HepG2 (cell line): ENCODE results near the gene OR10G6. TPM values are rescaled to one million over a fixed set of nuclear protein-coding genes. Genes with fewer than 3 reads are reported as not detected.

Experiments used
- ATAC-seq: fragments of 200-7000 bp; cut with Tn5 transposase; 3 replicates; pipeline ENCODE4 v1.9.1; 2020; ENCODE audit warnings: mild to moderate bottlenecking, moderate library complexity
- BruUV-seq: library from RNA; stranded (reverse); fragments of 400-500 nt; replicated peaks from 2 replicates; lab custom pipeline; 2021; lab: Mats Ljungman, UMichigan
- CTCF ChIA-PET: fragments of 300-600 bp; formaldehyde crosslinking; extraction: SDS; loops from one replicate; lab custom pipeline; 2021; ENCODE audit warnings: low total read pairs, inconsistent platforms, low intra/inter-chr PET ratio; lab: Yijun Ruan, JAX
- POLR2A ChIA-PET: fragments of 350-600 bp; sonication (Branson Sonifier 250); formaldehyde crosslinking; loops from one replicate; lab custom pipeline; 2020; ENCODE audit warnings: antibody characterized with exemption, inconsistent platforms; lab: Yijun Ruan, JAX
- DNase-seq: peaks from one replicate; pipeline ENCODE4 v3.0.0-alpha.2; 2015; ENCODE audit warnings: low spot score
- FAIRE-seq: peaks from 3 replicates; lab custom pipeline; 2011; peaks lifted over from hg19 to GRCh38; lab: Jason Lieb, UNC
- H2AFZ ChIP-seq: one replicate; pipeline ENCODE4 v1.6.1; 2011; ENCODE audit warnings: low read length, inconsistent platforms
- H3K27ac ChIP-seq: fragments of 300-600 bp; 3 replicates; pipeline ENCODE4 v1.8.0; 2011; ENCODE audit warnings: mixed run types, mild to moderate bottlenecking, mixed read lengths, low read length, inconsistent platforms; ENCODE audit not compliant: insufficient read depth; ENCODE audit errors: extremely low read length
- H3K27me3 ChIP-seq, 2 experiments: fragments of 200-600 bp in 1 of 2; 2 replicates in 1 of 2; 3 replicates in 1 of 2; pipeline versions ENCODE4 v1.6.0 to v1.8.0; 2011; ENCODE audit warnings: low read length in 2 of 2, mild to moderate bottlenecking in 2 of 2, moderate library complexity in 2 of 2, inconsistent platforms in 1 of 2; ENCODE audit not compliant: insufficient read depth in 2 of 2, control insufficient read depth in 1 of 2
- H3K36me3 ChIP-seq, 2 experiments: fragments of 200-600 bp in 1 of 2; replicated peaks in 1 of 2; 2 replicates in 1 of 2; 3 replicates in 1 of 2; pipeline versions ENCODE4 v1.5.1 to v1.8.0; 2011; ENCODE audit warnings: low read length in 2 of 2, inconsistent platforms in 1 of 2; ENCODE audit not compliant: insufficient read depth in 2 of 2, control insufficient read depth in 1 of 2
- H3K4me1 ChIP-seq: 2 replicates; pipeline ENCODE4 v1.5.1; 2012; ENCODE audit warnings: low read length, inconsistent platforms; ENCODE audit not compliant: insufficient read depth
- H3K4me2 ChIP-seq: 2 replicates; pipeline ENCODE4 v1.6.0; 2011; ENCODE audit warnings: low read depth, low read length, inconsistent platforms
- H3K4me3 ChIP-seq, 3 experiments: fragments of 200-600 bp in 1 of 3; sonication (generic), shearing (Covaris generic) in 1 of 3; replicated peaks in 1 of 3; 2 replicates each; pipeline ENCODE4 v1.5.1; 2011 to 2016; ENCODE audit warnings: low read length in 3 of 3, inconsistent platforms in 2 of 3, low read depth in 2 of 3, mild to moderate bottlenecking in 2 of 3, control low read depth in 1 of 3, mixed read lengths in 1 of 3; ENCODE audit not compliant: insufficient read depth in 1 of 3
- H3K79me2 ChIP-seq: one replicate; pipeline ENCODE4 v1.6.1; 2011; ENCODE audit warnings: low read length, inconsistent platforms; ENCODE audit not compliant: insufficient read depth
- H3K9ac ChIP-seq: 2 replicates; pipeline ENCODE4 v1.6.0; 2011; ENCODE audit warnings: mild to moderate bottlenecking, low read depth, low read length, inconsistent platforms; ENCODE audit not compliant: insufficient read depth
- H3K9me3 ChIP-seq: 2 replicates; pipeline ENCODE4 v1.5.1; 2012; ENCODE audit warnings: mild to moderate bottlenecking, low read length
- H4K20me1 ChIP-seq: 2 replicates; pipeline ENCODE4 v1.6.0; 2011; ENCODE audit warnings: inconsistent platforms, mild to moderate bottlenecking, low read length, moderate library complexity; ENCODE audit not compliant: insufficient read depth
- MTA1 ChIP-seq: sonication (generic); formaldehyde crosslinking; IDR thresholded peaks from 2 replicates; pipeline ENCODE4 v1.4.0; 2020; ENCODE audit warnings: missing genetic modification reagents, mild to moderate bottlenecking, borderline replicate concordance
- ZNF446 ChIP-seq: sonication (generic); formaldehyde crosslinking; IDR thresholded peaks from 2 replicates; pipeline ENCODE4 v1.5.0; 2020; ENCODE audit warnings: mild to moderate bottlenecking, missing genetic modification reagents
- WGBS: methylation state at CpG from one replicate; pipeline ENCODE4 v1.1.6; 2017; ENCODE audit warnings: low lambda C conversion rate; 5-methylcytosine and 5-hydroxymethylcytosine counted together
- in situ Hi-C: cut with HindIII; loops from 2 replicates; pipeline ENCODE4 v1.10.0; 2017; ENCODE audit warnings: low pct_unique_long_range_greater_than_20kb; ENCODE audit not compliant: extremely low pct_ligation_motif_present
- intact Hi-C: fragments of 100-400 bp; cut with micrococcal nuclease; formaldehyde crosslinking; loops from one replicate; pipeline ENCODE4 v1.10.0; 2022; ENCODE audit not compliant: unreplicated experiment
- polyA plus RNA-seq, 8 experiments: library from polyadenylated mRNA; depleted of rRNA in 3 of 8; stranded (reverse) in 7 of 8; unstranded in 1 of 8; fragments of >200 nt; fragmentation: Illumina TruSeq in 4 of 8; extraction: Trizol in 4 of 8; gene quantifications; 2 replicates each; pipeline versions ENCODE4 v1.2.1 to v1.2.3, GENCODE V29; 2011 to 2016; ENCODE audit warnings: low read depth in 4 of 8, missing spikeins in 1 of 8, mixed read lengths in 1 of 8; ENCODE audit not compliant: insufficient read depth in 1 of 8
- total RNA-seq, 5 experiments: library from RNA; depleted of rRNA; stranded (reverse); fragments of >200 nt; fragmentation: Illumina TruSeq; extraction: Trizol; gene quantifications; 2 replicates each; pipeline ENCODE4 v1.2.3, GENCODE V29; 2016; ENCODE audit warnings: low read depth in 1 of 5
- TF ChIP-seq, protein P1 (sequence below), 2 experiments: sonication (generic) in 1 of 2; formaldehyde crosslinking in 1 of 2; IDR thresholded peaks; 2 replicates each; pipeline versions ENCODE4 v1.4.0 to v1.6.1; 2018 to 2020; ENCODE audit warnings: missing genetic modification reagents in 2 of 2, borderline replicate concordance in 1 of 2, low read depth in 1 of 2, mild to moderate bottlenecking in 1 of 2, missing biosample characterization in 1 of 2
- TF ChIP-seq, protein P2 (sequence below): sonication (generic); formaldehyde crosslinking; IDR thresholded peaks from 2 replicates; pipeline ENCODE4 v1.4.0; 2020; ENCODE audit warnings: mild to moderate bottlenecking, missing genetic modification reagents, borderline replicate concordance

OR10G6 gene
- total and polyA plus RNA-seq, 2 of the 13 experiments (the other 11 are each of a cell fraction or from before 2014, with no cell fraction given): not detected

DNA sequence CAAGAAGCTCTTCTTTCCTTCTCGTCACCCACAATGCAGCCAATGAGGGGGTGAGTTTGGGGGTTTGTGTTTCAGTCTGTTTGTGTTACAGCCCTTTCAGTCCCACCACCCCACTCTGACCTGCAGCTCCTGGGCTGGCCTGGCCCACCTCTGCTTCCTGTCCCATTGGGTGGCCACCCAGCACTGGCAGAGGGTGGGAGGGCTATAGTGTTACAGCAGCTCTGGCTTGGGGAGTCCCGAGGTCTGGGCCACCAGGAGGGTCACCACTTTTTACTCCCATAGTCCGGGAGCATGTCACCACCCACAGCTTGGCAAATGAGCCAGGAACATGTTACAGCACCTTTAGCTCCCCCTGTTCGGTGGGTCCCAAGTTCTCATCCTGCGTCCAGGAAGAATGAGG, 15.7 kb downstream of the OR10G6 start:
- no peaks in the 10 kb centered on the region for H3K36me3 ChIP-seq
- no peak for ATAC-seq
- no peaks in the 10 kb centered on the region for H3K27me3 ChIP-seq
- H3K9me3 ChIP-seq: peaks cover 9% of the 10 kb centered on the region
- ChIA-PET CTCF (no interaction called here), POLR2A (no interaction called here)
- H3K4me3 ChIP-seq: no peak overlapping the region
- H2AFZ ChIP-seq: no peak overlapping the region
- no peaks in the 10 kb centered on the region for H3K79me2 ChIP-seq
- no TSS peak for BruUV-seq
- no peaks in the 10 kb centered on the region for H4K20me1 ChIP-seq
- FAIRE-seq: no peak
- DNase-seq: no peak
- no peak overlapping the region for H3K9ac ChIP-seq
- H3K4me1 ChIP-seq: no peaks in the 10 kb centered on the region
- TF ChIP-seq, protein P1, sequence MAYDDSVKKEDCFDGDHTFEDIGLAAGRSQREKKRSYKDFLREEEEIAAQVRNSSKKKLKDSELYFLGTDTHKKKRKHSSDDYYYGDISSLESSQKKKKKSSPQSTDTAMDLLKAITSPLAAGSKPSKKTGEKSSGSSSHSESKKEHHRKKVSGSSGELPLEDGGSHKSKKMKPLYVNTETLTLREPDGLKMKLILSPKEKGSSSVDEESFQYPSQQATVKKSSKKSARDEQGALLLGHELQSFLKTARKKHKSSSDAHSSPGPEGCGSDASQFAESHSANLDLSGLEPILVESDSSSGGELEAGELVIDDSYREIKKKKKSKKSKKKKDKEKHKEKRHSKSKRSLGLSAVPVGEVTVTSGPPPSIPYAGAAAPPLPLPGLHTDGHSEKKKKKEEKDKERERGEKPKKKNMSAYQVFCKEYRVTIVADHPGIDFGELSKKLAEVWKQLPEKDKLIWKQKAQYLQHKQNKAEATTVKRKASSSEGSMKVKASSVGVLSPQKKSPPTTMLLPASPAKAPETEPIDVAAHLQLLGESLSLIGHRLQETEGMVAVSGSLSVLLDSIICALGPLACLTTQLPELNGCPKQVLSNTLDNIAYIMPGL (CRISPR knock-in tag; IDR thresholded peaks at IDR 0.05; ENCODE audit: borderline replicate concordance in 1 of 2, low read depth in 1 of 2): no peak
- no peak for TF ChIP-seq MTA1 (CRISPR knock-in tag)
- no peak for TF ChIP-seq ZNF446 (CRISPR knock-in tag)
- TF ChIP-seq, protein P2, sequence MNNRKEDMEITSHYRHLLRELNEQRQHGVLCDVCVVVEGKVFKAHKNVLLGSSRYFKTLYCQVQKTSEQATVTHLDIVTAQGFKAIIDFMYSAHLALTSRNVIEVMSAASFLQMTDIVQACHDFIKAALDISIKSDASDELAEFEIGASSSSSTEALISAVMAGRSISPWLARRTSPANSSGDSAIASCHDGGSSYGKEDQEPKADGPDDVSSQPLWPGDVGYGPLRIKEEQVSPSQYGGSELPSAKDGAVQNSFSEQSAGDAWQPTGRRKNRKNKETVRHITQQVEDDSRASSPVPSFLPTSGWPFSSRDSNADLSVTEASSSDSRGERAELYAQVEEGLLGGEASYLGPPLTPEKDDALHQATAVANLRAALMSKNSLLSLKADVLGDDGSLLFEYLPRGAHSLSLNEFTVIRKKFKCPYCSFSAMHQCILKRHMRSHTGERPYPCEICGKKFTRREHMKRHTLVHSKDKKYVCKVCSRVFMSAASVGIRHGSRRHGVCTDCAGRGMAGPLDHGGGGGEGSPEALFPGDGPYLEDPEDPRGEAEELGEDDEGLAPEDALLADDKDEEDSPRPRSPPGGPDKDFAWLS (CRISPR knock-in tag): no peak
- 4% methylated on average over 5 of the region's 5 CpGs for WGBS
- no peak overlapping the region for H3K4me2 ChIP-seq
- H3K27ac ChIP-seq: no peak overlapping the region
- intact Hi-C loops: no loop called here
- in situ Hi-C loops: no loop called here
